RPMI7951 (cell line): ENCODE measurements around the gene KL. TPM values are rescaled to one million over a fixed set of nuclear protein-coding genes. Genes with fewer than 3 reads are reported as not detected.

Experiments
- DNase-seq: peaks from one replicate; pipeline ENCODE4 v3.0.0-alpha.2; 2012; ENCODE audit warnings: low read depth
- total RNA-seq: library from RNA; depleted of rRNA; stranded (reverse); fragments of >200 nt; shearing (Covaris generic); gene quantifications from 2 replicates; pipeline ENCODE4 v1.2.3, GENCODE V29; 2014

The KL gene
- total RNA-seq, 1 experiment from 2014 or later, result not detected

DNA sequence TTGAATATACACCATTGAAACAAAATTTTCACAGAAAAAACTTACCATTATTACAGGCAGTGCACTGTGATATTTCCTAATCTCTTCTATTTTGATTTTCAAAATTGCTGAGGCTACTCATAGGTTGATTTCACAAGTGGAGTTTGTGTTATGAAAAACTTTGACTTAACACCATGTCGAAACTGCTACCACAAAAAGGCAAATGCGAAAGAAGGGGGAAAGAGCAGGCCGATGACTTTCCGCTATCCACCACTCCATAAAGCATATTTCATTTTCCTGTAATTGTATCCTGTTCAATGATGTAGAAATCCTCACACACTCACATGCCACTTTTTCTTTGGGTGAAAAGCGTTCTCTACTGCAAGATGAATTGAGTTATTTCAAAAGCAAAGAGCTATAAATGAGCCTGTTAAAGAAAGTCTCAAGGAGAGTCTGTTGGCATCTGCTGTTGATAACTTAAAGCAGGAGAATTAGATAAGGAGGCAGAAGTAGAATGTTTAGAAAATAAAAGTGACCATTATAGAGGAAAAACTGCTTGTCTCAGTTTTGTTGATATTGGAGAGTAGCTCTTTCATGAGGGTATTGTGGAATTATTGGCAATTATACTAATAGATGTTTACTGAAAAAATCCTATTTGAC, 18.8 kb downstream of the KL start:
- DNase-seq, result no peak

DNA sequence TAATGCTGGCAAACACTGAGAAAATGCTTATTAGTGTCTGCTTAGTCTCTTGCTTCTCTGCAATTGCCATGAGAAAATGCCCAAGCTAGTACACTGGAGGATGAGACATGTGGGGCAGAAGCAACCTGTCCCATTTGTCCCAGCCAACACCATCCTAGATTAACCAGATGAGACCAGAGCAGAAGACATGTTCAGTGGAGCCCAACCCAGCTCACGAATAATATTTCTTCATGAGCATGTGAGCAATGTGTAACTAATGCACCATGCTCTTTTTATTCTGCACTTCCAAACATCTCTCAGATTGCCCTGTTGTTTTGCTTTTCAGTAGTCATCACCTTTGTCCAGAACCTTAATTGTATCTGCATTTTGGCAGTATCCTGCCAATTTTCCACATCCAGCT, 21.4 kb downstream of the KL start:
- no peak for DNase-seq

DNA sequence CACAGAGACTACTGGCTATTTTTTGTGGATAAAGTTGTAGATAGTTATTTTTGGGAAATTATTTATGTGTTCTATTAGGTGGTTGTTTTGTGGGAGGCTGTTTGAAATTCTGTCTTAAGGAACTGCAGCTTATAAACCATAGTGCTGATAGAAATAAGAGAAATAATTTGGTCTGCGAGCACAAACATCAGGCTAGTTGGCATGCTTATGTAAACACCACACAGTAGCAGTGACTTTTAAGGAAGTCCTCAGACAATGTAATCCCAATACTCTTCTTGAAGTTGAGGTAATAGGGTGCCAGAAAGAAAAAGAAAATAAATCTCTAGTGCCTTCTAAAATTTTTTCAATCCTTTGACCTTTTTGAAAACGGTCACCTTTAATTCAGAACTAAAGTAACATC, 23.9 kb downstream of the KL start:
- DNase-seq, result no peak

DNA sequence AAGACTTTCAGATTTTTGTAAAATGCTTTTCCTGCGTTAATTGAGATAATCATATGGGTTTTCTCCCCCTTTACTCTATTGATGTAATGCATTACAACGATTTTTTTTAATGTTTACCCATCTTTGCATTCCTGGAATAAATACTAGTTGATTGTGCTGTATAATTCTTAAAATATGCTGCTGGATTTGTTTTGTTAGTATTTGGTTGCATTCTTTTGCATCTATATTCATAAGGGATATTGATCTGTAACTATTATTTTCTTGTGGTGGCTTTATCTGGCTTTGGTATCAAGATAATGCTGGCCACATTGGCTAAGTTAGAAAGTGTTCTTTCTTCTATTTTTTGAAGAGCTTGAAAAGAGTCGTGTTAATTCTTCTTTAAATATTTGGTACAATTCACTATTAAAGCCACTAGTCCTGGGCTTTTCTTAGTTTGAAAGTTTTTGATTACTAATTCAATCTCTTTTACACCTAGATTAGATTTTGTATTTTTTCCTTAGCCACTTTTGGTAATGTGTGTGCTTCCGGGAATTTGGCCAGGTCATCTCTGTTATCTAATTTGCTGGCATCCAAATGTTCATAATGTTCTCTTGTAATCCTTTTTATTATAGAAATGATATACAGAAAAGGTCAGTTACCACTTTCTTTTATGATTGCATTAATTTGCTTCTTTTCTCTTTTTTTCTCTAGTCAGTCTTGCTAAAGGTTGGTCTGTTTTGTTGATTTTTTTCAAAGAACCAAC, 29.8 kb downstream of the KL start:
- DNase-seq, result no peak

DNA sequence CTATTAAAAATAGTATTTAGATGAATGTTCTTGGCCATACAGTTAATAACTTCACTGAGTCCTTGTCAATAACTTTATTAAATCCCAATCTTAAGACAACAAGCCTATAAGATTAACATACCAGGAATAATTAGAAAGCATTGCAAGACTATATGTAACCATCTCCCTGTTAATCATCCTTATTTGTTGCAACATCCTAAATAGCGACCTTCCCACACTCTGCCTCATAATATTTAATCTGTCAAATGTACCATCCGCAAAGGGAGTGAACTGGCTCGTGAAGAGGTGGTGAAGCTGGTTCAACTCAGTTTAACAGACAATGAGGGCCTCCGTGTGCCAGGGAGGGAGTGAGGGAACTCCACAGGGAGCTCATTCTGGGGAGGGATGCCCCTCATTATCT, 33.9 kb downstream of the KL start:
- DNase-seq, result no peak

DNA sequence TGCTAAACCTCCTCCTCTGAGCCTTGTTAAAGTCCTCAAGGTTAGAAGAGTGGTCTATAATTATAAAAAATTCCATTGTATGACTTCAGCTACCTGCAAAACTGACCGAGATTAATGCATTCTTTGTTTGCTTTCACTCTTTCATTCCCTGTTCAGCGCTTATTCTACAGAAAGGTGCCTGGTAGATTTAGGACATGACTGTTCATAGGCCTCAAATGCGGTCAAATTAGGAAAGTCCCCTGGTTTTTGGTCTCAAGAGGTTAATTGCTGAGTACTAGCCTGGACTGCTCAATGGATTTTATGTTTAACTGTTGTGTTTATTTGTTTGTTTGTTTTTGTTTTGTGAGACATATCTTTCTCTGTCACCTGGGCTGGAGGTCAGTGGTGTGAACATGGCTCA, 35.4 kb downstream of the KL start:
- DNase-seq, result no peak

DNA sequence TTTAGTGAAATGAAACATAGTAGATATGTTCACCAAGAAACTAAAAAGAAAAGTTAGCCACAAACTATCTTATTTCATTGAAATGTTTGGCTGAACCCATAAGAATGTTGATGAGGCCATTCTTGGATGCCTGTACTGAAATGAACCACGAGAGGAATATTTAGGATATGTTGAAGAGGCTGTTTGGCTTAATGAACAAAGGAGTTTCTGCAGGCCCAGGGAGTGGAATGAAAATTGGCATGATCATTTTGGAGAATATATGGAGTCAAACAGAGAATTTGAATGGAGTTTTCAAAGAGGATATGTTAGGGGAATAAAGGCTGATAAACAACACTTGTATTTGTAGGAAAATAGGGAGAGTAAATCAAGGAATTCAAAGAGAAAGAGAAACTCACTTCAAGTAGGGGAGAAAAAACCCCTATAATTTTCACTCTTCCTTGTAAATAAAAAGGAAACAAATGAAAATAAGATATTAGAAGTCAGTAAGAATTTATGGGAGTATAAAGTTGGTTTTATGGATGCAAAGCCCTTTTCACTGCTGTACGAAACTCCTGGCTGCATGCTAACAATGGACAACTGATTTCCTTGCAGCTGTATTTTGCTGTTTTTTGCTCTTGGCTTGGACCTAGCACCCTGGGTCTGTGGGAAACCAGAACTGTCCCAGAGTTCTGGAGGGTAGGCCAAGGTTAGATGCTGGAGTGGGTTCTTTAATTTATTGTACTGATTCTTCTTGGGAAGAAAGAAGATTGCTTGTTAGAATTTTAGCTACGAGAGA, 36.5 kb downstream of the KL start:
- DNase-seq, result no peak

DNA sequence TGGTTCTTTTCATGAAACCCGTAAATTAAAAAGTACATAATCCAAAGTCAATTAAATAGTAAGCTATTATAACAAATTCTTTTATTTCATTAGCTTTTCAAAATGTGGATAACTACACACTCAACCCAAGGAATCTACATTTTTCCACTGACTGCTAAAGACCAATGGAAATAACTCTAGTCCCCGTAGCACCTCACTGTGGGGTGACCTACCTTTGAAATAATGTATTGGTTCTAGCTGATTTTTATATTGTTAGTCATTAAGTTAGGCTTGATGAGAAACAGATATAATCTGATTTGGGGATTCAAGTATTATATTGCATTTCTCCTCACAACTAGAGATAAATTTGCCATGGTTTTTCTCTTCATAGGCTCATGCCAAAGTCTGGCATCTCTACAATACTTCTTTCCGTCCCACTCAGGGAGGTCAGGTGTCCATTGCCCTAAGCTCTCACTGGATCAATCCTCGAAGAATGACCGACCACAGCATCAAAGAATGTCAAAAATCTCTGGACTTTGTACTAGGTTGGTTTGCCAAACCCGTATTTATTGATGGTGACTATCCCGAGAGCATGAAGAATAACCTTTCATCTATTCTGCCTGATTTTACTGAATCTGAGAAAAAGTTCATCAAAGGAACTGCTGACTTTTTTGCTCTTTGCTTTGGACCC, 37.3 kb downstream of the KL start:
- no peak for DNase-seq

DNA sequence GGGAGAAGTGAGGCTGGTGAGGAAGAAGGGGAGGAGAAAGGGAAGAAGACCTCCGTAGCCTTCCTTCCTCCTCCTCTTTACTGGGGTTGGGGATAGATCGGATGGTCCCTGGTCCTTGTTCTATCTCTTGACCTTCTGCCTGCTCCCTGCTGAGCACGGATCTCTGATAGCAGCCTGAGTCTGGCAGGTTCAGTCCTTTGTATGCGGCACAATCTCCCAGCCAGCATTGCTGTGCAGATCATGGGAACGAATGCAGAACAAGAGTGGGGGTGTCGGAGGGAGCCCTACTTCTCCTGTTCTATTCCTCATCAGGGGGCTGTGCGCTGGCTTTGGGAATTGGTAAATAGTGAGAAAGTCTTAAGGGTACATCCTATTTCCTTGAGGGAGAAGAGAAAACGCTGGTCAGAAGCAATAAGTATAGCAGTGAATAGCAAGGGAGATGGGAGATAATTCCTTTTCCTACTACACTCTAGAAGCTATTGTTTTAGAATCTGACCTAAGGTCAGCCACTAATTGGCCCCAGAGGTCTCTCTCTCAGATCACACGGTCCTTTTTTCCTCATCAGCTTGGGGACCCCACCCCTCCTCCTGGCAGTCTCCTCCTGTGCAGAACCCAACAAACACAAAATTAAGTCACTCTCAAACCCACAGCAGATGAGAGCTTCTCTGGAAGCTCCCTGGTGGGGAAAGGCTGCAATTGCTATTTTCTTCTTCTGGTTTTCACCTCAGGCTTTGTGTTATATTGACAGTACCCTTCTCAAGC, 41.0 kb downstream of the KL start:
- no peak for DNase-seq

DNA sequence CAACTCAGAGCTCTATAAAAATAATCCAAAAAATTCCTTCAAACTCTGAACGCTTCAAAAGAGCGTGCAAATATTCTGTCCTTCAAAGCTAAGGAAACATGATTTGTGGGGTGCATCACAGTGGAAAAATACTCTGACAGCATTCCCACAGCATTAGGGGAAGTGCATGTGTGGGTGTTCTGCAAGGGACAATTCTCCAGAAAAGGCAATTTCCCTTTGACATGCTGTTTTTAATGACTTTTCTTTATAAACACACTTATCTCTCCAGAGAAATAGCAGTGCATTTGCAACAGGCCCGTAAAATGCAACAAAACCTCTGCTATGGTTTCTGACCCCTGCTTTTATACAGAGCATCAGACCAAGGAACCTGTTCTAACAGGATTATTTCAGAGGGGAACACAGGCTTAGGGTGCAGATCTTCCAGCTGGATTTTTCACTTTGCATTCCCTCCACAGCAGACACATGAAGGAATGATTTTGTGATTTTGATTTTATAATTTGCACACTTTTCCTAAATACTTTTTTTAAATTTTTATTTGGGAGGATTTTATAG, 42.6 kb downstream of the KL start:
- no peak for DNase-seq

DNA sequence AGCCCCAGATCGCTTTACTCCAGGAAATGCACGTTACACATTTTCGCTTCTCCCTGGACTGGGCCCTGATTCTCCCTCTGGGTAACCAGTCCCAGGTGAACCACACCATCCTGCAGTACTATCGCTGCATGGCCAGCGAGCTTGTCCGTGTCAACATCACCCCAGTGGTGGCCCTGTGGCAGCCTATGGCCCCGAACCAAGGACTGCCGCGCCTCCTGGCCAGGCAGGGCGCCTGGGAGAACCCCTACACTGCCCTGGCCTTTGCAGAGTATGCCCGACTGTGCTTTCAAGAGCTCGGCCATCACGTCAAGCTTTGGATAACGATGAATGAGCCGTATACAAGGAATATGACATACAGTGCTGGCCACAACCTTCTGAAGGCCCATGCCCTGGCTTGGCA, 44.6 kb downstream of the KL start:
- DNase-seq, result no peak

DNA sequence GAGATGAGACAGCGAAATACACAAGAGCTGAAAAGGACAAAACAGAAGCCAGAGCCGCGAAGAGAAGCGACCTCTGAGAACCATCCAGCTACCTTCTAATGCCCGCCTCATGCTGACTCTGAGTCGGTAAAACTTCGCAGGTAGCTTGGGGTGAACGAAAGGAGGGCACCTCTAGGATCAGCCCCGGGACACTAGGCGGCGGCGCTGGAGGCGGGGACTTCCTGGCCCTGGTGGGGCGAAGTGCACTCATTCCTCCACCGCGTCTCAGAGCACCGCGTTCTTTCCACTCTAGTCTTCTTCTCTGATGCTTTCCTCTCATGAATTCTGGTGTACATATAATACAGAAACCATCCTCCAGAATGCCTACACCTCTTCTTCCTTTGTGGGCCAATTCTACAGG, 50.1 kb downstream of the KL start:
- DNase-seq, result no peak

DNA sequence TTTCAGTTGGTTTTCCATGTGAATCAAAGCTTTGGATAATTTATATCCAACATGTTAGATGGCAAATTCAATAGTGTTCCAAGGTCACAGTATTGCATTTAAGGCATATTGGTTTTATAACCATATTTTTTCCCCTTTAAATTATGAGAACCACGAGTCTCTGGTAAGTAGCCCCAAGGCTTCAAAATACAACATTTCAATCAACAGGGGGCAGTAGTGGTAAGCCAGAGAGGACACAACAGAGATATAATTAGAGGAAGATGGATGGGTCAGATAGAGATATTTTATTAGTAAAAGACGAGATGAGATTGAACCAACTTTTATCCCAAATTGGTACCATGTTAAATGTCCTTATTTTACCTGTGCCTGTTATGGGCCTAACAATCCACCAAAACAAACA, 53.1 kb downstream of the KL start:
- peak; percentile 30 for DNase-seq

DNA sequence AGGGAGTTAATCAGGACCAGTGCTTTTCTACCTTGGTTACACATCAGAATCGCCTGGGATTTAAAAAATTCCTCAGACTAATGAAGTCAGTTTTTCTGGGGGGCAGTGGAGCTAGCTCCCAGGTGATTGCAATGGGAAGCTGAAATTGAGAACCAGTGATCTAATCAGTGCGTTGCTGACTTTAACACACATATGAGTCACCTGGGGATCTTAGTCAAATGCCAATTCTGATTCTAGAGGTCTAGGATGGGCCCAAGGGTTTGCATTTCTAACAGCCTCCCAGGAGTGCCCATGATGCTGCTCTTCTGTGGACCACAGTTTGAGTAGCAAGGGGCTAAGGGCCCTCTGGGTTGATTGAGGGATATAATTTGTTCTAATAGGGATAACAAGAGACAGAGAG, 54.5 kb downstream of the KL start:
- no peak for DNase-seq

DNA sequence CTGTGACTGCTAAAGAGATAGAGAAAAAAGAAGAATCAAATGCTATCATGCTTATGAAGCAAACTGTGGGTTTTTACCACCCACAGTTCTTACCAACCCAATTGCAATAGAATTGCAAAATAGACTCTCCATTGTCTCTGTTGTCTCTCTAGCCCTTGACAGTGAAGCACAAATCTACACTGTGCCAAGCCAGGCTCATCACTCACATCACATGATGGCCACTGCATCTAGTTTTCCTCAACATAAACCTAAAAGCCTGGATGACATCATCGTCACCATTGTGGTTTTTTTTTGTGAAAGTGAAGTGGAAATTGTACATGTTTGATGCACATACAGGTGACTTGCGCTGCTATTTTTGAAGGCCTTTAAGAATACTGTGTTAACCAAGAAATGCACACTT, 56.1 kb downstream of the KL start:
- no peak for DNase-seq

DNA sequence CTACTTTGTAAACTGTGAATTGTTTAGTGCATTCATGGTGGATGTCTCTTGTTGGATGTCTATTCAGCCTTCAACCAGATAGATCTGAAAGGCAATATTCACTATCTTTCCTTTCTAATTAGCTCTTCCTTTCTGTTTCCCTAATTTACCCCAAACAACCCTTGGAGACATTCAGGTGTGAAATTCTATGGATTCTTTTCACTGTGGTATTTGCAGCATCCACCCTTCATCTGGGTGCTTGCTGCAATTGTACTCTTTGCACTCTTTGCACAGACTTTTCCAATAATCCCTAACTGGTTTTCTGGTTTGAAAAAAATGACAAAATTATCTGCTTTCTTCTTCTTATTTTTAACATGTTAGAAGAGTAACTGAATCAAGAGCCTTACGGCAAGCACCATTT, 56.5 kb downstream of the KL start:
- DNase-seq, result no peak

DNA sequence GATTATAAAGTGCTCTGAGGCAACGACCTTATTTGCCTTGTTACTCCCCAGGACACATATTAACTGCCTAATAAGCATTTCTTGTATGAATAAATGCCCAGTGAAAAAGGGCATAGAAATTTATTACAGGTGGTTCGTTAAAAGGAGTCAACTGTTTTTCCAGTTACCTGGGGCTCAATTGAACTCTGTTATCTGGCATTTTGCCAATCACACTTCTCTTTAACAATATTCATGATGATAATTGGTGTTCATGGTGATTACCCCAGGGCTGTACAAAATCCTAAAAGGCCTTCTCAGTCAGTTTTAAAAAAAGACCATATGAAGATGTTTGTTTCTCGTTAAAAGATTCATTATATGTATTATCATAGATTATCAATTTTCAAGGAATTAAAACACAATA, 57.1 kb downstream of the KL start:
- no peak for DNase-seq

DNA sequence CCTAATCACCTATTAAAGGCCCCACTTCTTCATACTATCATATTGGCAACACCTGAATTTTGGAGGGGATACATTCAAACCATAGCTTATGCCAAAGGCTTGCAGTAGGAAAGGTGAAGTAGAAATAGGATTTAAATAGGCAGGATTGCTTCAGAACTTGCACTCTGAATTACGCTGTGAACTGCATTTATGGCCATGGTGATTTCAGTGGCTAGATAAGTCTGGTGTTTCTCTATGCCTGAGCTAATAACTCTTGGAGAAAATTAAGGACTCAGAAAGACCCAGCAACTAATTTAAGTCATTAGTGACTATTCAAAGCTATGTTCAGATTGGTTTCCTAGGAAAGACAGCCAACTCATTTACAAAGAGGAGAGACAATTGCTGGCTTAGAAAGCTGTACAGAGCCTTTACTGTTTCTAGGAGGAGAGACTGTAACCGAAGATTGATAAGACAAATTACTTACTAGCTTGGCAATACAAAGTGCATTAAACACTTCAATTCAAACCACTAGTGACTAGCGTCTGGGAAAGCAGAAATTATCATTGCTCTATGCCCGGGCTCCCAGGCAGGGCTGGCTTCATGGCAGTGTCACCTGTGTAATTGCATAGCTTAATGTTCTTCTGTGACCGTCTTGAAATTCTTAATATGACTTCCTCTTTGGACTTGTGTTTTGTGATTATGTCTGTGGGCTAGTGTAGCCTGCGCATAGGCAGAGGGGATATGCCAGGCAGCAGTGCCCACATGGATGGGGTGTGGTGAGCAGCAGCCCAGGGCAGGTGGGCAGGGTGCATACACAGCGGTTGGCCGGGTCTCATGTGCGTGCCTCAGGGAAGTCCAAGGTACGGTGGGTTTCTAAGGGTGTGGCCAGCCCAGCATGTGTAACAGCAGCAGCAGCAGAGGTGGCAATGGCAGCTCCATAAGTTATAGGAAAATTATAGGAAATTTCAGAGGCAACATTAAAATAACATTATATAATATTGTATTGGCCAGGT, 60.1 kb downstream of the KL start:
- no peak for DNase-seq

DNA sequence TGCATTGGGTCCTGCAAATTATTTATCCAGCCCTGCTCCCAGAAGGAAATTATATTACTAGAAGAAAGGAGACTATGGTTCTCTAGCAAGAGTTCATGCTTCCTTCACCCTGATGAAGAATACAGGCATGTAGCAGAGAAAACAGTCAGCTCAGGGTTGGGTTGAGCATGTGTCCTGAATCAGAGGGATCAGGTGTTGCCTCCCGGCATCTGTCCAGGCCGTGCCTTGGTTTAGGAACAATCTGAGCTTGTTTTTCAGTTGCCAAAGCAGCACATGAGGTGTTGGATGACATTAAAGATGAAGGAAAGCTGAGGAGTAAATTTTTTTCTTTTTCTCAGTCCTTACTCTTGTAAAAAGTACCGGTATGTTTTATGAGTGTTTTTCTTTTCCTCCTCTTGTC, 62.0 kb downstream of the KL start:
- no peak for DNase-seq

DNA sequence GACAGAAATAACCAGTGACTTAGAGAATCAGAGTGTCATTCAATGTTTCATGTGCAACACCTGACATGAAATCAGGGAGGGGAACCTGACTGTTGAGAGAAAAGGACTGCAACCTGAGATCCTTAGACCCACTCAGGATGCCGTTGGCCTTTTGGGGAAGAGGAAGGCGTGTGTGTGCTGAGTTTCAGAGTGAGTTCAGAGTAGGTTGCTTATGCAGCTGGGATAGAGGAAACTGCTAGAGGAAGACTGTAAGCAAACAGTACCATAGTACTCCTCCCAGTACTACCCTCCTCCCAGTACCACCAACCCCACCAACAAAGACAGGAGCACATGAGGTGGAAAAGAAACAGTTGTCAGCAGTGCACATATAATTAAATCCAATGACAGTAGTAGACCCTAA, 63.7 kb downstream of the KL start:
- no peak for DNase-seq
